GM19397 (cell line): ENCODE measurements around the gene SORCS3.

Source experiments
- ATAC-seq: cut with Tn5 transposase; IDR thresholded peaks from one replicate; pipeline ENCODE4 v1.9.1; 2021; ENCODE audit warnings: mild to moderate bottlenecking, moderate library complexity; ENCODE audit not compliant: unreplicated experiment

The SORCS3 gene

GRCh38 chr10:105247831-105248499, 606.9 kb downstream of the SORCS3 start:
- ATAC-seq, result no peak

- no peak for ATAC-seq
Measured at GRCh38 chr10:105252911-105253310, 611.8 kb downstream of the SORCS3 start.

- no peak for ATAC-seq
Measured at GRCh38 chr10:105253515-105254212, 612.6 kb downstream of the SORCS3 start.

- no peak for ATAC-seq
Measured at GRCh38 chr10:105258036-105258673, 617.1 kb downstream of the SORCS3 start.

- ATAC-seq, result no peak
Measured at GRCh38 chr10:105258674-105259065, 617.6 kb downstream of the SORCS3 start.

- ATAC-seq, result no peak
Measured at GRCh38 chr10:105259201-105259600, 618.1 kb downstream of the SORCS3 start.

- no peak for ATAC-seq
Measured at GRCh38 chr10:105262666-105263065, 621.6 kb downstream of the SORCS3 start.

GRCh38 chr10:105266966-105267539, 626.0 kb downstream of the SORCS3 start:
- ATAC-seq, result no peak

GRCh38 chr10:105268961-105269360, 627.9 kb downstream of the SORCS3 start:
- ATAC-seq, result no peak

GRCh38 chr10:105269689-105270088, 628.6 kb downstream of the SORCS3 start:
- no peak for ATAC-seq

- no peak for ATAC-seq
Measured at GRCh38 chr10:105274556-105275070, 633.5 kb downstream of the SORCS3 start.

GRCh38 chr10:105278439-105278838, 637.3 kb downstream of the SORCS3 start:
- ATAC-seq, result no peak

- no peak for ATAC-seq
Measured at GRCh38 chr10:105279101-105279500, 638.0 kb downstream of the SORCS3 start.

- ATAC-seq, result no peak
Measured at GRCh38 chr10:105280895-105281294, 639.8 kb downstream of the SORCS3 start.

- ATAC-seq, result no peak
Measured at GRCh38 chr10:105284476-105285215, 643.6 kb downstream of the SORCS3 start.

GRCh38 chr10:105288026-105288425, 646.9 kb downstream of the SORCS3 start:
- no peak for ATAC-seq

- no peak for ATAC-seq
Measured at GRCh38 chr10:105288613-105289012, 647.5 kb downstream of the SORCS3 start.

GRCh38 chr10:105291571-105291970, 650.5 kb downstream of the SORCS3 start:
- no peak for ATAC-seq

GRCh38 chr10:105292236-105292635, 651.1 kb downstream of the SORCS3 start:
- no peak for ATAC-seq
